Colonic mucosa (tissue), 4 donors: ENCODE results near the gene CERS4. TPM values are rescaled to one million over a fixed set of nuclear protein-coding genes. Genes with fewer than 3 reads are reported as not detected.

Experiments
- DNase-seq: peaks from one replicate; pipeline ENCODE4 v3.0.0-alpha.2; 2020
- H3K27ac ChIP-seq: fragments of 200-600 bp; one replicate; pipeline ENCODE4 v1.8.0; 2021
- H3K27me3 ChIP-seq: fragments of 200-600 bp; one replicate; pipeline ENCODE4 v1.8.0; 2021
- H3K36me3 ChIP-seq: fragments of 200-600 bp; one replicate; pipeline ENCODE4 v1.8.0; 2021
- H3K4me1 ChIP-seq: fragments of 200-600 bp; one replicate; pipeline ENCODE4 v1.8.0; 2021; ENCODE audit warnings: mild to moderate bottlenecking
- H3K4me3 ChIP-seq: fragments of 200-600 bp; one replicate; pipeline ENCODE4 v1.8.0; 2021
- H3K9ac ChIP-seq, 2 donors: one replicate each; pipeline ENCODE4 v1.7.0; 2013; ENCODE audit warnings: control low read depth in 2 of 2, low read depth in 2 of 2, low read length in 2 of 2
- H3K9me3 ChIP-seq: fragments of 200-600 bp; one replicate; pipeline ENCODE4 v1.8.0; 2021
- intact Hi-C: fragments of 100-400 bp; cut with DNase I; formaldehyde crosslinking; loops from one replicate; pipeline ENCODE4 v1.14.1; 2022
- total RNA-seq, 2 donors: library from RNA; stranded (reverse); fragmentation: NEBNext Ultra II Directional in 1 of 2; extraction: Animal tissue kit (Norgen Biotek cat#: 25700) in 1 of 2; gene quantifications; one replicate each; pipeline ENCODE4 v1.2.1, GENCODE V29; 2021
- TF ChIP-seq, protein P1 (sequence below): fragments of 200-600 bp; IDR thresholded peaks from one replicate; pipeline ENCODE4 v1.8.0; 2022; ENCODE audit warnings: antibody characterized with exemption, mild to moderate bottlenecking
- donor health status: healthy.
- donor health status: DM: no; HTN: no; CAD: no.
- donor health status: DM: no; HTN: no; CAD: no.

Gene CERS4
- total RNA-seq, 2 donors from 2014 or later, result 2.9 to 5.3 TPM

DNA sequence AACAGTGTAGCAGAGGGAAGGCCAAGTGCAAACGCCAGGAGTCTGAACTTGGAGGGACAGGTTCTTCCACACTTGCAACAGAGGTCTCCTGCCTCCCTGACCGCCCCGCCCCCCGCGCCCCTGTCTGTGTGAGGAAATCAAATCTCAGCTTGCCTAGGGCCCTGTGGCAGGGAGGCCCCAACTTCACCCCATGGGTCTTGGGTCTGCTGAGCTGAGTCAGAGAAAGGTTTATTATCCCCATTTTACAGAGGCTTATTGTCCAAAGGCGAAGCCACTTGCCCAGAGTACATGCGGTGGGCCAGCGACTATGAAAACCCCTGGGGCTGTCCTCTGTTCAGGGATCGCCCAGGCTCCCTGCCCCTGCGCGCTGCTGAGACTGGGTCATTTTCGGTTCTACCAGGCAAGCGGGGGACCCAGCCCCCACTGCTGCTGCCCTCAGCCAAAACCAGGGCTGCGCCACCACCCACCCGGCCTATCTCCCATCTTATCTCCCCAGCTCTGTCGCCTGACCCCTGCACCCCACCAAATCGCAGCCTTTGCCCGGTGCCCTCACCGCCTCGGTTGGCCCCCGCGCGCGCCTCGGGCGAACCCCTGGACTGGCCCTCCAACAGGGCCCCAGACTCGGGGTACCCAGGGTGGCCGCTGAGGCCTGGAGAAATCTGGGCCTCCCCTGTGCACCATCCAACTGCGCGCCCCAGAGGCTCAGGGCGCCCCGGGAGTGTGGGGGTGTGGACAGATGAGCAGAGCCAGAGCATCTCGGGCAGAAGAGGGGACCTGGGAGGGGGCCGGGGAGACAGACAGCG lies 850 bp upstream of the CERS4 start:
- intact Hi-C loops, result no loop called here
- Histone ChIP-seq H3K9ac (peak overlapping the region; percentile 12 to 63), H3K9me3 (no peaks in the 10 kb centered on the region), H3K27ac (no peak overlapping the region), H3K36me3 (no peaks in the 10 kb centered on the region), H3K27me3 (peaks cover 4% of the 10 kb centered on the region), H3K4me3 (peak overlapping the region; percentile 63), H3K4me1 (no peaks in the 10 kb centered on the region)
- no peak for DNase-seq
- TF ChIP-seq, protein P1, sequence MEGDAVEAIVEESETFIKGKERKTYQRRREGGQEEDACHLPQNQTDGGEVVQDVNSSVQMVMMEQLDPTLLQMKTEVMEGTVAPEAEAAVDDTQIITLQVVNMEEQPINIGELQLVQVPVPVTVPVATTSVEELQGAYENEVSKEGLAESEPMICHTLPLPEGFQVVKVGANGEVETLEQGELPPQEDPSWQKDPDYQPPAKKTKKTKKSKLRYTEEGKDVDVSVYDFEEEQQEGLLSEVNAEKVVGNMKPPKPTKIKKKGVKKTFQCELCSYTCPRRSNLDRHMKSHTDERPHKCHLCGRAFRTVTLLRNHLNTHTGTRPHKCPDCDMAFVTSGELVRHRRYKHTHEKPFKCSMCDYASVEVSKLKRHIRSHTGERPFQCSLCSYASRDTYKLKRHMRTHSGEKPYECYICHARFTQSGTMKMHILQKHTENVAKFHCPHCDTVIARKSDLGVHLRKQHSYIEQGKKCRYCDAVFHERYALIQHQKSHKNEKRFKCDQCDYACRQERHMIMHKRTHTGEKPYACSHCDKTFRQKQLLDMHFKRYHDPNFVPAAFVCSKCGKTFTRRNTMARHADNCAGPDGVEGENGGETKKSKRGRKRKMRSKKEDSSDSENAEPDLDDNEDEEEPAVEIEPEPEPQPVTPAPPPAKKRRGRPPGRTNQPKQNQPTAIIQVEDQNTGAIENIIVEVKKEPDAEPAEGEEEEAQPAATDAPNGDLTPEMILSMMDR, result no peak

DNA sequence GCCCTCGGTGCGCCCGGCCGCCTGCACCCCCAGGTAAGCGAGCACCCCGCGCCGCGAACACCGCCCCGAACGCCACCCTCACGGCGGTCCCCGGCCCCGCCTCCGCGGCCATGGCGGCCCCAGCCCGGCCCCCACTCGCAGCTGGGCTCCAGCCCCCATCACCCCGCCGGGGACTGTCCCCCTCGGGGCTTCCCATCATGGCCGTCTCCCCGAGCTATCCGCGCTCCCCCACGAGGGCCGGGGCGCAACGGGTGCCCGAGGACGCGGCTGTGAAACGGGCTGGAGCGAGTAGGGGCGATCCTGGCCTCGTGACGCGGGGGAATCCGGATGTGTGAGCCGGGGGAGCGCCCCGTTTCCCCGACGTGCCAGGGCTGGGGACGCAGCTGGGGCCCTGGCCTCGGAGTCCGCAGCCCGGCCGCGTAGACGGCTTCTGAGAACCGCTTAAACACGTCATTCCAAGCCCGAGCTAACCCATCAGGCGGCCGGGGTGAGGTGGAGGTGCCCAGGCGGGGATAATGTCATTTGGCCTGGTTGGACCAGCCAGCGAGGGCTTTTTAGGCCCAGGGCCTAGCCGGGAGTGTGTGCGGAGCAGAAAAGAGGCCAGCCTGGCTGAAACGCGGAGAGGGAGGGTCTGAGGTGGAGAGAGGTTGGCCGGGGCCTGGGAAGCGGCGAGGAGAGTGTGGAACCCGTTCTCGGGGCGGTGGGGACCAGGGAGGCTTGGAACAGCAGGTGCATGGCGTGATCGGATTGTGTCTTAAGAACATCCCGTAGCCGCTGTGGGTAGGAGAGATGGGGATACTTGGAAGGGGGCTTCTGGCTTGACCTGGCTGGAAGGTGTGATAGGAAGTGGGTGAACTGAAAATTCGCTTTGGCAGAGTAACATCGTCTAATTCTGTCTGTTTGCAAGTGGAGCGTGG lies 550 bp downstream of the CERS4 start:
- H3K9ac ChIP-seq, result peak overlapping the region; percentile 63 to 75
- no peaks in the 10 kb centered on the region for H3K36me3 ChIP-seq
- no peaks in the 10 kb centered on the region for H3K4me1 ChIP-seq
- peaks cover 4% of the 10 kb centered on the region for H3K27me3 ChIP-seq
- peak overlapping the region; percentile 73 for H3K27ac ChIP-seq
- intact Hi-C loops, result no loop called here
- peak overlapping the region; percentile 63 for H3K4me3 ChIP-seq
- no peaks in the 10 kb centered on the region for H3K9me3 ChIP-seq
- TF ChIP-seq, protein P1, result no peak
- DNase-seq, result peak; percentile 32

- Histone ChIP-seq H3K9ac (peak overlapping the region; percentile 63 to 75), H3K4me1 (no peaks in the 10 kb centered on the region)
- no peak for DNase-seq
These were observed 1.4 kb downstream of the CERS4 start for GRCh38 chr19:8210421-8211101.

DNA sequence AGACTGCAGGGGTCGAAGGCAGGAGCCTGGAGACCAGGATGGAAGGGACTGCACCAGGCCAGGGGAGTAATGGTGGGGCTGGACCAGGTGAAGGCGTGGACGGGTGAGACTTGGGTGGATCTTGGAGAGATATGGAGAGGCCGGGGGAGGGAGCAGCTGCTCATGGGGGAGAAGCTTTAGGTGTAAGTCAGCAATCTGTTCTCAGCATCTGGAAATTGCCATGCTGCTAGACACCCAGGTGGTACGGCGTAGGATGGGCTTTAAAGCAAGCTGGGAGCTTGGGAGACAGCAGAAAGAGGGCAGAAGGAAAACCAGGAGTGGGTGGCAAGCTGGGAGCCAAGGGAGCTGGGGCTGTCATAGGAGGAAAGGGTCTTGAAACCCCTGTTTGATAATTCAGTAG lies 3.0 kb downstream of the CERS4 start:
- no peak overlapping the region for H3K9ac ChIP-seq
- H3K36me3 ChIP-seq, result no peaks in the 10 kb centered on the region
- intact Hi-C loops, result no loop called here
- no peaks in the 10 kb centered on the region for H3K4me1 ChIP-seq
- no peaks in the 10 kb centered on the region for H3K9me3 ChIP-seq
- TF ChIP-seq, protein P1, result no peak
- H3K27me3 ChIP-seq, result peaks cover 4% of the 10 kb centered on the region
- no peak overlapping the region for H3K27ac ChIP-seq
- no peak for DNase-seq
- no peak overlapping the region for H3K4me3 ChIP-seq

More at GRCh38 chr19:8210421-8211101, 1.4 kb downstream of the CERS4 start:
- intact Hi-C loops, result no loop called here
- Histone ChIP-seq H3K36me3 (no peaks in the 10 kb centered on the region), H3K4me3 (peak overlapping the region; percentile 3), H3K9me3 (no peaks in the 10 kb centered on the region), H3K27me3 (peaks cover 4% of the 10 kb centered on the region), H3K27ac (no peak overlapping the region)
- TF ChIP-seq, protein P1, result no peak

DNA sequence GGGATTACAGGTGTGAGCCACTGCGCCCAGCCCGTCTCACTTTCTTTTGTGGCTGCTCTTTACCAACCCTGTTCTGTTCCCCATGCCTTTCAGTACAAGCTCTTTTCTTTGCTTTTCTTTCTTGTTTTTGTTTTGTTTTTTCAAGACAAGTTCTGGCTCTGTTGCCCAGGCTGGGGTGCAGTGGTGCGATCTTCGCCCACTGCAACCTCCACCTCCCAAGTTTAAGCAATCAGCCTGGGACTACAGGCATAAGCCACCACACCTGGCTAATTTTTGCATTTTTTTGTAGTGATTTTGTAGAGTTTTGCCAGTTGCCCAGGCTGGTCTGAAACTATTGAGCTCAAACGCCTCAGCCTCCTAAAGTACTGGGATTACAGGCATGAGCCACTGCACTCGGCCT lies 3.7 kb downstream of the CERS4 start:
- peaks cover 4% of the 10 kb centered on the region for H3K27me3 ChIP-seq
- no peak for DNase-seq
- TF ChIP-seq, protein P1, result no peak
- H3K9ac ChIP-seq, result no peak overlapping the region
- H3K9me3 ChIP-seq, result no peaks in the 10 kb centered on the region
- no peaks in the 10 kb centered on the region for H3K36me3 ChIP-seq
- intact Hi-C loops, result no loop called here
- H3K4me3 ChIP-seq, result no peak overlapping the region
- no peaks in the 10 kb centered on the region for H3K4me1 ChIP-seq
- no peak overlapping the region for H3K27ac ChIP-seq
